ENCODE data around the gene MYPN. TPM values are rescaled to one million over a fixed set of nuclear protein-coding genes. Genes with fewer than 3 reads are reported as not detected.

MYPN gene
- total and polyA plus RNA-seq, 3 donors from 2014 or later = 1.5 to 2.3 (median 1.8) TPM

DNA sequence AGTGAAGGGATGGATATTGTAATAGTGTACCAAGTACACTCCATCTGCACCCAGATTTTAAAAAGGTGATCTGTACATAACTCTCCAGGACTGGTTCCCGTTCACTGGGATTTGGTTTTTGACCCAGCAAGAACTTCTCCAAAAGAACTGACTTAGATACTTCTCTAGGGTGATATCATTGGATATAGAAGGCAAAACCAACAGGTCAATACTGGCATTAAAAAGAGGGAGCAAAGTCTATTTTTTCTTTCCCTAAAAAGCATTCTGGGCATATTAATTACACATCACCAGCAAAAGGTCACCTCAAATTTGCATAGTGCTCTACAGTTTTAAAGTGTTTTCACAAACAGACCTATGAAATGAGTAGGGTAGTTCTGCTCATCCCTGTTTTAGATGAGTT, 3.5 kb downstream of the MYPN start:
- WGBS, 2 donors = 95 to 97% methylated on average over 1 of the region's 1 CpG
- Histone ChIP-seq H3K4me3 (no peak overlapping the region), H3K27ac (no peak overlapping the region), H3K4me1 (no peaks in the 10 kb centered on the region), H3K36me3 (ENCODE audit: low read depth, missing control alignments) (no peaks in the 10 kb centered on the region), H3K27me3 (no peaks in the 10 kb centered on the region), H3K9me3 (no peaks in the 10 kb centered on the region)
- DNase-seq = no peak
- TF ChIP-seq, protein P1, sequence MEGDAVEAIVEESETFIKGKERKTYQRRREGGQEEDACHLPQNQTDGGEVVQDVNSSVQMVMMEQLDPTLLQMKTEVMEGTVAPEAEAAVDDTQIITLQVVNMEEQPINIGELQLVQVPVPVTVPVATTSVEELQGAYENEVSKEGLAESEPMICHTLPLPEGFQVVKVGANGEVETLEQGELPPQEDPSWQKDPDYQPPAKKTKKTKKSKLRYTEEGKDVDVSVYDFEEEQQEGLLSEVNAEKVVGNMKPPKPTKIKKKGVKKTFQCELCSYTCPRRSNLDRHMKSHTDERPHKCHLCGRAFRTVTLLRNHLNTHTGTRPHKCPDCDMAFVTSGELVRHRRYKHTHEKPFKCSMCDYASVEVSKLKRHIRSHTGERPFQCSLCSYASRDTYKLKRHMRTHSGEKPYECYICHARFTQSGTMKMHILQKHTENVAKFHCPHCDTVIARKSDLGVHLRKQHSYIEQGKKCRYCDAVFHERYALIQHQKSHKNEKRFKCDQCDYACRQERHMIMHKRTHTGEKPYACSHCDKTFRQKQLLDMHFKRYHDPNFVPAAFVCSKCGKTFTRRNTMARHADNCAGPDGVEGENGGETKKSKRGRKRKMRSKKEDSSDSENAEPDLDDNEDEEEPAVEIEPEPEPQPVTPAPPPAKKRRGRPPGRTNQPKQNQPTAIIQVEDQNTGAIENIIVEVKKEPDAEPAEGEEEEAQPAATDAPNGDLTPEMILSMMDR (IDR thresholded peaks at IDR 0.05) = no peak
- no peak for TF ChIP-seq POLR2A (IDR thresholded peaks at IDR 0.05)
- intact Hi-C loops (cut with DNase I; ENCODE audit: low total_unique reads) = no loop called here

DNA sequence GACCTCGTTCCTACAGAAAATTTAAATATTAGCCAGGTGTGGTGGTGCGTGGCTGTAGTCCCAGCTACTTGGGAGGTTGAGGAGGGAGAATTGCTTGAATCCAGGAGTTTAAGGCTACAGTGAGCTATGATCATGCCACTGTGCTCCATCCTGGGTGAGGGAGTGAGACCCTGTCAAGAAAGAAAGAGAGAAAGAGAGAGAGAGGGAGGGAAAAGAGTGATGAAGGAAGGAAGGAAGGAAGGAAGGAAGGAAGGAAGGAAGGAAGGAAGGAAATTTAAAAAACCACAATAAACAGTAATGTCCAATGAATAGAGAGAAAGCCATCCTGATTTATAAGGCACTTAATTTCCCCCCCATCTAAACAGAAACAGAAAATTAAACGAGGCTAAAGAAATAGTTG, 9.4 kb downstream of the MYPN start:
- Histone ChIP-seq H3K27me3 (no peaks in the 10 kb centered on the region), H3K4me1 (no peaks in the 10 kb centered on the region), H3K36me3 (ENCODE audit: low read depth, missing control alignments) (no peaks in the 10 kb centered on the region), H3K4me3 (no peak overlapping the region), H3K27ac (no peak overlapping the region), H3K9me3 (no peaks in the 10 kb centered on the region)
- 80 to 89% methylated on average over 3 of the region's 3 CpGs for WGBS, 2 donors
- intact Hi-C loops (cut with DNase I; ENCODE audit: low total_unique reads) = no loop called here
- no peak for DNase-seq
- no peak for TF ChIP-seq POLR2A (IDR thresholded peaks at IDR 0.05)
- TF ChIP-seq, protein P1 (IDR thresholded peaks at IDR 0.05) = no peak

DNA sequence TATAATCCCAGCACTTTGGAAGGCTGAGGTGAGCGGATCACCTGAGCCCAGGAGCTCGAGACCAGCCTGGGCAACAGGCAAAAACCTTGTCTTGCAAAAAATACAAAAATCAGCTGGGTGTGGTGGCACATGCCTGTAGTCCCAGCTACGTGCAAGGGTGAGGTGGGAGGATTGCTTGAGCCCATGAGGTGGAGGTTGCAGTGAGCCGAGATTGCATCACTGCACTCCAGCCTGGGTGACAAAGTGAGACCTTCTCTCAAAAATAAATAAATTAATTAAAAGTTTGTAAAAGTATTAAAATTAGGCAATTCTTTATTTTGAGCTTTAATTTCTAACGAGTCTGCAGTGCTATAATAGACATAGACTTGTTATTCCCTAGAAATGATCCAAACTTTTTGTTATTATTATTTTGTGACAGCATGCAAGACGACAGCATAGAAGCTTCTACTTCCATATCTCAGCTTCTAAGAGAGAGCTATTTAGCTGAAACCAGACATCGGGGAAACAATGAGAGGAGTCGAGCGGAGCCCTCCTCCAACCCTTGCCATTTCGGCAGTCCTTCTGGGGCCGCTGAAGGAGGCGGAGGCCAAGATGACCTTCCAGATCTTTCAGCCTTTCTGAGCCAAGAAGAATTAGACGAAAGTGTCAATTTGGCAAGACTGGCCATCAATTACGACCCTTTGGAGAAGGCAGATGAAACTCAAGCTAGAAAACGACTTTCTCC, 11.9 kb downstream of the MYPN start:
- intact Hi-C loops (cut with DNase I; ENCODE audit: low total_unique reads) = no loop called here
- no peaks in the 10 kb centered on the region for H3K9me3 ChIP-seq
- no peak overlapping the region for H3K4me3 ChIP-seq
- H3K4me1 ChIP-seq = no peaks in the 10 kb centered on the region
- TF ChIP-seq, protein P1 (IDR thresholded peaks at IDR 0.05) = no peak
- TF ChIP-seq POLR2A (IDR thresholded peaks at IDR 0.05) = no peak
- H3K27ac ChIP-seq = no peak overlapping the region
- DNase-seq = no peak
- 66 to 67% methylated on average over 15 of the region's 15 CpGs for WGBS, 2 donors
- H3K27me3 ChIP-seq = no peaks in the 10 kb centered on the region
- no peaks in the 10 kb centered on the region for H3K36me3 ChIP-seq (ENCODE audit: low read depth, missing control alignments)

DNA sequence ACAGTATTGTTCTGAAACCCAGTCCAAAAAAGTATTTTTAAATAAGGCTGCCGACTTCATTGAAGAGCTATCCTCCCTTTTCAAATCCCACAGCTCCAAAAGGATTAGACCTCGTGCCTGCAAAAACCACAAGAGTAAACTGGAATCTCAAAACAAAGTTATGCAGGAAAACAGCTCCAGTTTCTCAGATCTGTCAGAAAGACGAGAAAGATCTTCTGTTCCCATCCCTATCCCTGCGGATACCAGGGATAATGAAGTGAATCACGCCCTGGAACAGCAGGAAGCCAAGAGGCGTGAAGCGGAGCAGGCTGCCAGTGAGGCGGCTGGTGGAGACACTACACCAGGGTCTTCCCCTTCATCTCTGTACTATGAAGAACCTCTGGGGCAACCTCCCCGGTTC, 12.6 kb downstream of the MYPN start:
- no peak for DNase-seq
- 58 to 77% methylated on average over 9 of the region's 9 CpGs for WGBS, 2 donors
- Histone ChIP-seq H3K27ac (no peak overlapping the region), H3K4me3 (no peak overlapping the region), H3K4me1 (no peaks in the 10 kb centered on the region), H3K36me3 (ENCODE audit: low read depth, missing control alignments) (no peaks in the 10 kb centered on the region), H3K9me3 (no peaks in the 10 kb centered on the region), H3K27me3 (no peaks in the 10 kb centered on the region)
- TF ChIP-seq POLR2A (IDR thresholded peaks at IDR 0.05) = no peak
- TF ChIP-seq, protein P1 (IDR thresholded peaks at IDR 0.05) = no peak
- intact Hi-C loops (cut with DNase I; ENCODE audit: low total_unique reads) = no loop called here

DNA sequence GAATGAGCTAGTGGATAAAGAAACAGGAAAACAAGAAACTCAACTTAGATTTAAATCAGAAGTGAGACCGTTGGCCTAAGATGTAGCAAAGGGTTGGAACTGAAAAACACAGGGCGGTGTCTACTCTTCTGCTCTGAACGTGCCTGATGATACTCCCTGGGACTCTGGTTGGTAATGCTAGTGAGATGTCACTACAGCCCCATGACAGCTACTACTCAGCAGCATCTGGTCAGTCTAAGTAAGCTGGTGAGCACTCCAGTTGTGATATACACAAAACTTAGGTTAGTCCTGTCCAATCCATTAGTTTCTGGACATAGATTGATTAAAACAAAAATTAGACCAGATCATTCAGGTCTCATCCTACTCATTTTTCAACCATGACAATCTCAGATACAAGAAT, 15.4 kb downstream of the MYPN start:
- no peak for TF ChIP-seq POLR2A (IDR thresholded peaks at IDR 0.05)
- TF ChIP-seq, protein P1 (IDR thresholded peaks at IDR 0.05) = no peak
- no peak overlapping the region for H3K4me3 ChIP-seq
- intact Hi-C loops (cut with DNase I; ENCODE audit: low total_unique reads) = no loop called here
- H3K36me3 ChIP-seq (ENCODE audit: low read depth, missing control alignments) = no peaks in the 10 kb centered on the region
- no peaks in the 10 kb centered on the region for H3K4me1 ChIP-seq
- no peaks in the 10 kb centered on the region for H3K27me3 ChIP-seq
- 83 to 85% methylated on average over 3 of the region's 3 CpGs for WGBS, 2 donors
- no peaks in the 10 kb centered on the region for H3K9me3 ChIP-seq
- no peak for DNase-seq
- no peak overlapping the region for H3K27ac ChIP-seq
